ENCODE data around the gene NOP10.

GRCh38 chr15:34347951-34348638 lies 5.2 kb upstream of the NOP10 start:
- TF ChIP-seq CTCF (conservative IDR thresholded peaks at IDR 0.05): no peak
- TF ChIP-seq EZH2 (IDR thresholded peaks at IDR 0.05; ENCODE audit: low read depth): no peak

Data from PC-9 (cell line).